Stimulated activated CD8-positive, alpha-beta memory T cell treated with anti-CD3 and anti-CD28 coated beads, Interleukin-12 subunit alpha, Interleukin-12 subunit beta, amount 100 ng/mL, for 24 hours (primary cell): ENCODE measurements around the gene MROH9.

ENCODE experiments used
- DNase-seq: peaks from one replicate; pipeline ENCODE4 v3.0.0-alpha.2; 2020; ENCODE audit errors: extremely low read depth

The MROH9 gene

GRCh38 chr1:171083222-171083621 lies 147.9 kb downstream of the MROH9 start:
- DNase-seq, result no peak

- no peak for DNase-seq
Observed at GRCh38 chr1:171084091-171084490, 148.8 kb downstream of the MROH9 start.

GRCh38 chr1:171084870-171085269 lies 149.5 kb downstream of the MROH9 start:
- no peak for DNase-seq

- DNase-seq, result no peak
Observed at GRCh38 chr1:171087896-171088295, 152.6 kb downstream of the MROH9 start.

- no peak for DNase-seq
Observed at GRCh38 chr1:171090604-171091003, 155.3 kb downstream of the MROH9 start, which contains the start of gene FMO3. Gene FMO3, plus strand, starts transcription at chr1:171090905. Its CDS starts 1,754 bp downstream, at chr1:171092659.

- DNase-seq, result no peak
Observed at GRCh38 chr1:171103862-171104261, 168.5 kb downstream of the MROH9 start.

- no peak for DNase-seq
Observed at GRCh38 chr1:171107262-171107940, 172.1 kb downstream of the MROH9 start.

- DNase-seq, result no peak
Observed at GRCh38 chr1:171107969-171108368, 172.6 kb downstream of the MROH9 start.

GRCh38 chr1:171109966-171110365 lies 174.6 kb downstream of the MROH9 start:
- no peak for DNase-seq

GRCh38 chr1:171110621-171111326 lies 175.4 kb downstream of the MROH9 start:
- no peak for DNase-seq

- DNase-seq, result no peak
Observed at GRCh38 chr1:171112119-171112518, 176.8 kb downstream of the MROH9 start.

GRCh38 chr1:171113382-171113781 lies 178.0 kb downstream of the MROH9 start:
- no peak for DNase-seq
